ENCODE results near the gene EPHB6.

The EPHB6 gene

DNA sequence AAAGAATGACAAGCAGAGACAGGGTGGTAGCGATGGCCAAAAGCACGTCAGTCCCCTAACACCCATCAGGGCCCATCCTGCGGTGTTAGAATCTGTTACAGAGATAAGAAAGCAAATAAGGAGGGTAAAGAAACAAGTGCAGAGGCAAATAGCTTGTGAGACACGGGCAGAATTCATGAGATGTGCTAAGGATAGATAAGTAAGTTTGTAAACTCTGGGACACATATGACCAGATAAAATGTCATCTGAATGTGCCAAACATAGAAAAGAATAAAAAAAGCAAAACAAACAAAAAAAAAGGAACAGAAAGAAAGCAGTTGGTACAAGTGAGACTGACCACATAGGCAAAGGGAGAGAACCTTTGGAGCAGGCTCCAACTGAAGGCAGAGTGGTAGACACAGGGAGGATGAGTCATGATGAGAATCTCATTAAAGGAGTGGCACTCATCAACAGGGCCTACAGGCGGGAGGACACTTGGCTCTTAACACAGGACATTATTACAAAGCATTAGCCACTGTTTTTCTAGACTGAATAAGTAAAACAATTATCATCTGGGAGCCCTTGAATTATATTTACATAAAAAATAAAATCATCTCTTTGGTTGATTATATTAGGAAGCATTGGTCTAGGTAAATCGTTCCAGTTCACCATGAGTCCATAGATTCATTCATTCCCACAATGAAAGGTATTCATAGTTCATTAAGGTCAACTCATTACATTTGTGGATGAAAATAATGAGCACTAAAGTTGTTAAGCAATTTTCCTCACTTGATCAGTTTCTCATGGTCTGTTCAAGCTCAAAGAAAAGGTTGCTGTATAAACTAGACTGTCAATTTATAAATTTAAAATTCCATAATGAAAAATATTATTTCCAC is 21.5 kb upstream of the EPHB6 start:
- DNase-seq (ENCODE audit: low spot score): no peak

DNA sequence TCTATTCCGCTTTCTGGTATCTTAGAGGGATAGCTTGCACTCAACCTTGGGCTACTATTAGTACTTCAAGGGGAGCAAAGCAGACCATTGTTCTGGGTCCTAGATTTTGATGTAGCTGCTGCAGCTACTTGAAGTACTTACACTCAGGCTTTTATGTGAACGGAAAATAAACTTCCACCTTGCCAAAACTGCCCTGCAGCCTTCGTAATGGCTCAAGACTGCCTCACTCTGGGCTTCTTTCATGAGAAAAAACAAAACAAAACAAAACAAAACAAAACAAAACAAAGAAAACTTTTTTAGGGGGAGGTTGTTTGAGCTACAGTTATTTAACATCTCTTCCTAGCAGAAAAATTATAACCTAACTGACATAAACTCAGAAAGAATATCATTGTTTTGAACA is 19.4 kb upstream of the EPHB6 start:
- DNase-seq (ENCODE audit: low spot score): no peak

DNA sequence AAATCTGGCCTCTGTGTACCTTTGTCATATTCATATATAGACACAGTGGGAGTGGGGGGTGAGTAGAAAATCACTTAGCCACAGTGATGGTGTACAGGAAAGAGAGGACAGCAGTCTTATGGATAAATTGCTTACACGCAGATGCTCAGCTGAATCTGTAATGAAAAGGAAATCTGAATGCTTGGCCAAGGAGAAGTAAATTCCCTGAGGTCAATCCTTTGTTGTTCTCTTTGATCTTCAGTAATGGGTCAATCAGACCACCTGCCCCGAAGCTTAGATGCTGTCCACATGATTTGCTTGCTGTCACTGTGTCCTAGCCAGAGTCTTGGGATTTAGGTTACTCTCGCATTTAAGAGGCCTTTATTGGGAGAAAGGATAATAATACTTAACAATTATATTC is 18.4 kb upstream of the EPHB6 start:
- no peak for DNase-seq (ENCODE audit: low spot score)

DNA sequence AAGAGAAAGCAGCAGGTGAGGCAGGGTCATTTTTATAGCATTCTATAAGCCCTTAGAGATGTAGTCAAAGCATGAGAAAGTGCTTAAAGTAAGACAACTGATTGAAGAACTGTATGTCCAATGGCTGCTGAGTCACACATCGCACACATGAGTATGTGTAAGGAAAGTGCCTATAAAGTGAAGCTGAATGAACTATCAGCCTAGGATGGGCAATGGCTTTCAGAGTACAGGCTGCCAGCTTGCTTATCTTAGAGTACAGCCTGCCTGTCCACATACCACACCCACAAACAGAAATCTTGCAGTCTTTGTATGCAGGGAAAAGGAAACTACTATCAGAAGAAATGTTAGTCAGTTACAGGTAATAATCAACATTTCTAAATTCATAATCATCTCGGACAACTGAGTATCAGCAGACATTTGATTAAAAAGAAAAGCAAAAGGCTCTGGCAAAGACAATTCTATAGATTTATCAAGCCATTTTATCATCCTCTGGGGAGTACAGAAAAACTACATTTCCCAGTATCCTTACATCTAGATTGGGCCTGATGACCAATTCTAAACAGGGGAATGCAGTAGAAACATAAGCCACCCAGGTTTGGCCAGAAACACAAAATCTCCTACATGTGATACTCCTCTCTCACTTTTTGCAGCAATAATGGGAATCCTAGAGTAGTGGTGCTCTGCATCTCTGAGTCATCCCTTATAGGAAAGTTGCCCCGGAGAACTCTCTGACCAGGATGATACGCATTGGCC is 16.2 kb upstream of the EPHB6 start:
- no peak for DNase-seq (ENCODE audit: low spot score)

DNA sequence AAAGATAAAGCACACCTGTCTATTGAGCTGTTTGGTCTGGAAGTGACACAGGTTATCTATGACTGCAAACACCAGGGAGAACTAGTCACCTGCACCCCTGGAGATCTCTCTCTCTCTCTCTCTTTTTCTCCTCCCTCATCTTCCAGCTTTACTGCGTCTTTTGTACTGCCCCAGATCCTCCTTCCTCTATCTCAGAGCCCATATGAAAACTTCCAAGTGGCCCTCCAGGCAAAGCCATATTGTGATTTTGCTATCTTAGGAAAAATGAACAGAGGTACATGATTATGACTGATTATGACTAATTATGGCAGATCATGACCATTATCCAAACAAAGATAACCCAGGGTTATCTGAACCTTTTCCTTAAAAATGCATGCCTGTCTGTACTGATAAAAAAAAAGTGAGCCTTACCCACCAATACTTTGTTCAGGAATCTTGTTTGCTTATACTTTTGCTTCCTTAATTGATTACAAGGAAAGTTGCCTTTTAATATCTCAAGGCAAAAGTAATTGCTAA is 12.6 kb upstream of the EPHB6 start:
- DNase-seq (ENCODE audit: low spot score): no peak

DNA sequence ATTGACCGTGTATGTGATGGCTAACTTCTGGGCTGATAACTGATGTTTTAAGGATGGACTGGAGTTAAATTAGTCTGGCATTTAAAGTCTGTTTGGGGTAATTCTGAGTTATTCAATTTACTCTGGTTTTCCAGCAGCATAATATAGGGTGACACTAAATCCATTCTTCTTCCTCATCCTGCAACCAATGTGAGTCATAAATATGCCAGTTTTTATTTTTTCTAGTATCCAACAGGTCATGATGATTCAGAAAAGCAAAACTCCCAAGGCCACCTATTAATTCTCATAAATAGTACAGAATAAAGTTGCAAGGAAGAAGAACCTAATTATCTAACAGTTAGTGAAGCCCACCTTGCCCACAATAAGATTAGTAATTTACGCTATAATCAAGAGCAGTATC is 7.5 kb upstream of the EPHB6 start:
- DNase-seq (ENCODE audit: low spot score): no peak

DNA sequence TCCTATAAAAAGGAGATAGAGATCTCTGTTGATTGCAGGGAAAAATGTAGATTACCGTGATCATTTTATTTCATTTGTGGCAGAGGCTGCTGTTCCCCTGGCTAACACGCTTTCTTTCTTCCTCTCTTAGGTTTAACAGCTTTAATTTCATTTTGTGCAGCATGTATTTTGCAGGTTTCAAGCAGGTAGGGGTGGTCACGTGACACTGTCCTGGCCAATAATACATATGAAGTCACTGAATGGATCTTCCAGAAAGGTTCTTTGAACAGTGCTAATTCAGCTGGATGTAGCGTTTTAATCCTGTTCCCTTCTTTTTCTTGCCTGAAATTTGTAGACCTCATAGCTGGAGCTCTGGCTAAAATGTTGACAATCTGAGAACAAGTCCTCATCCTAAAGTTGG is 3.6 kb upstream of the EPHB6 start:
- DNase-seq (ENCODE audit: low spot score): no peak

DNA sequence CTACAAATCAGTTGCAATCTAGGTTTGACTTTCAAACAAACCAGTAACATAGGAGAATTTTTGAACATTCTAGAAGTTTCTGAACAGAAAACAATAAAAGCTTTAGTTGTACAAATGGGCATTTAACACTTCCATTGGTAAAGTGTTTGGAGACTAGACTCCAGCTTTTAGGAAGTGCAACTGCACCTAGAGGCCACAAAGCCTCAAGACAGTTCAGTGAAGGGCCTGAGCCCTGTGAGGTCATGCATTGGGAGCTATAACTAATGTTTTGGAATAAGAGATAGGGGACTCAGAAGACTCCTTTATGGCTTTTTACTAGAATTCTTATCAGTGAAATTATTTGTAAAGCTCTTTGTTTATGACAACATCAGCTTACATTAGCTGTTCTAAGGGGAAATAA is 3.0 kb upstream of the EPHB6 start:
- no peak for DNase-seq (ENCODE audit: low spot score)

DNA sequence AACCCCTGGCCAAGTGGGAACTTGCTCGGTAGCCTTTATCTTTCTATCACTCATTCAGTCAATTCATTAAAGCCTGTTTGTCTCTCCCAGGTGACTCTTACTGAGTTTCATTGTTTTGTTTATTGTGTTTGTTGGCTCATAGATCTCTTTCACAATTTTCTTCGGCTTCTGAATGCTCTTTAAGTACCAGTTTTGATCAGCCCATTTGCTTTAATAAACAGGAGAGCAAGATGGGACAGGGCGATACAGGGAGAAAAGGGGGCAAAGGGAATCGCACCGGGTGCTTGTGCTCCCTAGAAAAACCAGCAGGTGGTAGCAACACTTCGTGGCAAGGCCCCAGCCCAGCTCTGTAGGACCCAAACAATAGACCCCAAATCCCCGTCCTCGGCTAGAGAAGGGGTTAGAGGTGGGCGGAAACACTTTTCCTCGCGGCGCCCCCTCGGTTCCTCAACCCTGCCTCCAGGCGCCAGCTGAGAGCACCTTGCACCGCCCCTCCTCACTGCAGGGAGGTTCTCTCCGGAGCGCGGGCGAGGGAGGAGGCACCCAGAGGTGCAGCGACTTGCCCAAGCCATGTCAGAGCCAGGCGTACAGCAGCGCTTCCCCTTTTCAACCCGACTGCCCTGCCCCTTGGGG is 1.0 kb upstream of the EPHB6 start:
- DNase-seq (ENCODE audit: low spot score): peak; percentile 64

DNA sequence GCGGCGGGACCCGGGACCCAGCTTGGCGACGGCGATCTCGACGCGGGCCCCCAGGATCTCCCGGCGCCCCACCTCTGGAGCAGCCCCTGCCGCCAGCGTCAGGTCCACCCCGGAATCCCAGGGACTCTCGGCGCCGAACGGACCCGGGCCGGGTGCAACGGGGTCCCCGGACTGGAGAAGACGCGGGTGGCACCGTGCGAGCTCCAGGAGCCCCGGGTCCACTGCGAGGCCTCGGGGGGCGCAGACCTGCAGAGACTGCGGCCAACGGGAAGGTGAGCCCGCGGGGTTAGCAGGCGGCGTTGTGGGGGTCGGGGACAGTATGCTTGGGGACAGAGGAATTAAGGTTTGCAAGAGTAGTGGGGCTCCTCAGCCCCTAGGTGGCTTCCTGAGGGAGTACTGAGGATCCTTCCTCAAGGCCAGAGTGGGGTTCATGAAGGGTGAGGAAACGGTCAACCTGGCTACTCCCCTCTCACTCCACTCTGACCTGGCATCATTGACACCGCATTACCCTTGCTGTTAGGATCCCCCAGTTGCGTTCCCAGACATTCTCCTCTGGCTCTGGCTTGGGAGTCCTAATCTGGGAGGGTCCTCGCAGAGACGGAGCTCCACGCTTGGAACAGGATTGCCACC is 353 bp downstream of the EPHB6 start:
- DNase-seq (ENCODE audit: low spot score): no peak

DNA sequence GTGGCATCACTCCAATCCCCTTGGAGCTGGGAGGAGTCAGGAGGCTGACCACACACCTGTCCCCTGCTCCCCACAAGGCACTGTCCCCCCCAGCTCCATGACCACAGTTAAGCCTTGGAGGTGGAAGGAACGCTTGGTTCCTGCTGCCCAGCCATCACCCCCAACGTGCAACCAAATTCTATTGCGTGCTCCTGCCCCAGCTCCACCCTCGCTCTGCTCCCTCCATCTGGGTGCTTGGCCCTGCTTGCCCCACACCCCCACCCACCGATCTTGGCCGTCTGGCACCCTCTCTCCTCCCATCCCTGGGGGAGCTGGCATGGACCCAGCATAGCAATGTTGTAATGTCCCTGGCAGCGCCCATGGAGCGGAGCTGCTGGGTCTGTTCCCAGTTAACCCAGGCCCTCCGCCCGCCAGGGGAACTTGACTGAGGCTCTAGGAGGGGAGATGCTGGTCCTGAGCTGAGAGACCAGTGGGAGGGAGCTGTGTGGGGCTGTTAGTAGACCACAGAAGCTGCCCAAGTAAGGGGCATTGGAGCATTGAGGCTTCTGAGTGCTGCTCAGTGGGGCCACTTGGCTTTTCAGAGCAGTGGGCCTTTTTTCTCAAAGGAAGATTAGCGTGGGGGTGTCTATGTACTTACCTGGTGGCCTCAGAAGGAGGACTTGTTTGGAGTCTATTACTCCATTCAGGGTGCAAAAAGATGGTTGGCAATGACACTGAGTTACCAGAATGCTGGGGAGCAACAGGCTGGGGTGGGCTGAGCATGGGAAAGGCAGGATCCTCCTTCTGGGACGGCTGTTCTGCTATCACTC is 1.1 kb downstream of the EPHB6 start:
- DNase-seq (ENCODE audit: low spot score): no peak

DNA sequence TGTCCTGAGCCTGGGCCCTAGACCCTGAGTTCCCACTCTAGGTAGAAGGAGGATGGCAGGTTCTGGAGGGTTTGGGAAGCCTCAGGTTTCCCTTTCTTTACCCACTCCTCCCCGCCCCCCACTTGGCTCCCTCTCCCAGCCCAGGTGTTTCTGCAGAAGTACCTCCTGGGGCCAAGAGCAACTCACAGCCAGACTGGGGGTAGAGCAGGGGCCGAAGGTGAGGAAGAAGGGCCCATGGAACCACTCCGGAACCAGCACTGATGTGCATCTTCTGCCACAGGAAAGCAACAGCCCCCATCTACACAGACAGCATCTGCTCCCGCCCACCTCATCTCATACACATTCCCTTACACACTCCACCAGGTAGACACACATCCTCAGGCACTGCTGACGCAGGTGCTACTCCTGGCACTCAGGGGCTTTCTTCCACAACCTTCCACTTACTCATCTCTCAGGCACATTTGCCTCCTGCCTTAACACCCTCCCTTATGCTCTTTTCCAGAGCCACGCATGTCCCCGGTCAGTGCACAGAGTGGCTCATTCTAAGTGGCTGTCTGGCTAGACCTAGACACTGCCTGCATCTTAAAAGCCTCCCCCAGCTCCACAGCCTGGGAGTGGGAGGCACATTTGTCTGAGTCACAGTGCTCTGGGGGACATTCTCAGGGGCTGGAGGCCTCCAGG is 1.8 kb downstream of the EPHB6 start:
- no peak for DNase-seq (ENCODE audit: low spot score)

DNA sequence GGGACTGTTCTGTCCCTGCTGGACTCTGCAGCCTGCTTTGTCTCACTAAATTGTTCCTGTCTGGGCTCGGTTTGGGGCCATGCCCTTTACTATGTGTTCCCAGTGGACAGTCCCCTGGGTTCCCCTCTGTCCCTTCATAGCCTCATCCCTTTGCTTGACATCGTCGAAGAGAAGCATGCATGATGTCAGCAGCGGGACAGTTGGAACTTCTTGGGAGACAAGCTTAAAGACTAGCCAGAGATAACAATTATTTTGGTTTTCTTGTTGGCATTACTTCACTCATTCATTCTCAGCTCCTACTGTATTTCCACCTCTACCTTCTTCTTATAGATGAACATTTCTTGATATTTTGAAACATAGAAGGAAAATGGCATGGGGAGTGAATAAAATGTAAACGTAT is 2.7 kb downstream of the EPHB6 start:
- DNase-seq (ENCODE audit: low spot score): no peak

DNA sequence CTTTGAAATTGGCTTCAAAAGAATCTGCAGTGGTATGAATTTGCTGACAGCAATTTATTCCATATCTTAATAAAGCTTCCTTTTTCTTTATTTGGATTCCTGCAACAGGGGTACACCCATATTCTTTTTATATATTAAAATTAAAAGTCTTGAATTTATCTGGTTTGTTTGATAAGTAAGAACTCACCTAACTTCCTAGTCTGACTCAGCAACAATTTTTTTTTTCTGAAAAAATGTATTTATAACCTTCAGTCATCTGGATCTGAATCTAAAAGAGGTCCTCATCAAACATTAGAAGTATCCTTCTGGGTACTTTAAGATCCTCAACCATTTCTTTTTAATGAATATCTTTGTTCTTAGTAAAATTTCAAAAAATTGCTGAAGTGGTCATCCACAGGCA is 4.5 kb downstream of the EPHB6 start:
- no peak for DNase-seq (ENCODE audit: low spot score)

DNA sequence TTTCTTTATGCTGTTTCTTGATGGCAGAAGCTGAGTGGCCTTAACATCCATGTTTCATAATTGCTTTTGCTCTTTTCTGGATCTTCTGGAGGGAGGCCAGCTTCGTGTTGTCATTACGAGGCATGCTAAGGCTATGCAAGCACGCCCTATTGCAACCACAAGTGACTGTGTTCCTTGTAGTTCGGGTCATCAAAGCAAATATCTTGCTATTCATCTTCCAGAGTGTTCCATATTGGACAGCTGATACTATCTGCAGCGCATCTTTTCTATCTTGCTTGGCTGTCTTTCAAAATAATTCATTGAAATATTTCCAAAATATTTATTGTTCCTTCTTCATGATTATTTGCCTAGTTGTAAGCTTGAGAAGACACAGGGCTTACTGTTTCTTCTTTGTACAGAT is 5.0 kb downstream of the EPHB6 start:
- DNase-seq (ENCODE audit: low spot score): no peak

DNA sequence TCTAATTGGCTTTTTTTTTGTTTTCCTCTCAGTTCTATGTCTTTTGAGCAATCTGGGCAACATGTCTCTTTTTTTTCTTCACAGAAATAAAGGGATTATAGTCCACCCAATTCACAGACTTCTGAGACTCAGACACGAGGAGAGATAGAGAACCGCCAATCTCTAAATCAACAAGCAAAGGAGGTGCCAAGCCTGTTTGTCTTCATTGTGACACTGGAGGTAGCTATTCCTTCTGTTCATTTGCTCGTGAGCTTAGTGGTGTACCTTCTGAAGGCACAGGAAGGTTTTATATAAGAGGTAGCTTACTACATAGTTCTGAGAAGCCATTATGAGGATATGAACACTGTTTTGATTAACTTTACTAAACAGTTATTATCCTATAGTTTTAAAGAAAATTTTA is 6.1 kb downstream of the EPHB6 start:
- no peak for DNase-seq (ENCODE audit: low spot score)

DNA sequence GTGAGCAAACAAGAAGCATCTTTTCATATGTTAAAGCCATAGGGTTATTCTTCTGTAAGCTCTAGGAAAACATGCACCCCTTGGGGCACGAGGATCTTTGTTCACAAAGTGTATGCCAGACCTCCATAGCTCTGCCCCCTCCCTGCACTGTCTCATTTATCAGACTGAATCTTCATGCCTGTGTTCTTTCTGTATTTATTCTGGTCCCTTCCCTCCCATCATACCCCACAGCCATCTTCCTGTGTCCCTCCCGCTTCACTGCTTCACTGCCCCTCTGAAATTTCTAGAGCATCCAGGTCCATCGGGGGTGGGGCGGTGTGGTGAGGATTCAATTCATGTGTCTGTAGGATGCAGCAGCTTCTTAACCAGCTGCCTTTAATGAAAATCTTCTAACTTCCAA is 7.5 kb downstream of the EPHB6 start:
- no peak for DNase-seq (ENCODE audit: low spot score)

DNA sequence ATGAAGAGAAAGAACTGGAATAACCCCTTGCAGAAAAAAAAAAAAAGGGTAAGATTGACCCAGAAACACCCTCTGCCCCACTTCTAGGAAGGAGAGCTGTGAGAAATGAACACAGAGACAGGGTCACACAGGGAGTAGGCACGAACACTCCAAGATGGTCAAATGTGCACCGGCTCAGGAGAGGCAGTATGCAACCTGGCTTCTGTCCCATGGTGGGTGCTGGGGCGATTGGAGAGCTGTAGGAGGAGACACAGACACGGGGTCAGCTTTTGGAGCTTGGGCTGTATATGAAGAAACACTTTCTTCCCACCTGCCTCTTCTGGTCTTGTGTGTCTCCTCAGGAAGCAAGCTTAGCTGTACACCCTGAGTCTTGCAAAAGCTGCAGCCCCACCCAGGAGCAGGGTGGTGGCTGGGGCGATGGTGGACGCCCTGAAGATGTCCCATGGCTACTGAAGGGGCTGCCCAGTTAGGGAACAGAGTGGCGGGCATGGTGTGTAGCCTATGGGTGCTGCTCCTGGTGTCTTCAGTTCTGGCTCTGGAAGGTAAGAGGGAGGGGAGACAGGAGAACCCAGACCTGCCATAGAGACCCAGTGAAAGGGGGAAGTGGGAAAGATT is 8.0 kb downstream of the EPHB6 start:
- DNase-seq (ENCODE audit: low spot score): no peak

DNA sequence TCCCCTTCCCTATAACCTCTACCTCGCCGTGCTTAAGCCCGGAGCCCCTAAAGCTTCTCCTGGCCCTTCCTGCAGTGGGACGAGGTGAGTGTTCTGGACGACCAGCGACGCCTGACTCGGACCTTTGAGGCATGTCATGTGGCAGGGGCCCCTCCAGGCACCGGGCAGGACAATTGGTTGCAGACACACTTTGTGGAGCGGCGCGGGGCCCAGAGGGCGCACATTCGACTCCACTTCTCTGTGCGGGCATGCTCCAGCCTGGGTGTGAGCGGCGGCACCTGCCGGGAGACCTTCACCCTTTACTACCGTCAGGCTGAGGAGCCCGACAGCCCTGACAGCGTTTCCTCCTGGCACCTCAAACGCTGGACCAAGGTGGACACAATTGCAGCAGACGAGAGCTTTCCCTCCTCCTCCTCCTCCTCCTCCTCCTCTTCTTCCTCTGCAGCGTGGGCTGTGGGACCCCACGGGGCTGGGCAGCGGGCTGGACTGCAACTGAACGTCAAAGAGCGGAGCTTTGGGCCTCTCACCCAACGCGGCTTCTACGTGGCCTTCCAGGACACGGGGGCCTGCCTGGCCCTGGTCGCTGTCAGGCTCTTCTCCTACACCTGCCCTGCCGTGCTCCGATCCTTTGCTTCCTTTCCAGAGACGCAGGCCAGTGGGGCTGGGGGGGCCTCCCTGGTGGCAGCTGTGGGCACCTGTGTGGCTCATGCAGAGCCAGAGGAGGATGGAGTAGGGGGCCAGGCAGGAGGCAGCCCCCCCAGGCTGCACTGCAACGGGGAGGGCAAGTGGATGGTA is 9.2 kb downstream of the EPHB6 start:
- DNase-seq (ENCODE audit: low spot score): no peak

All from pons (tissue), 1 donor.